Retinal pigment epithelial cell (primary cell): ENCODE results near the gene PRELID1.
"Not testable (repeated sequence)": the region's sequence is repeated elsewhere in the genome, so short reads cannot be mapped to it uniquely, and the experiment has no call there.

Experiments used
- DNase-seq: peaks from one replicate; pipeline ENCODE4 v3.0.0-alpha.2; 2010; ENCODE audit warnings: low read depth
- H3K4me3 ChIP-seq: 2 replicates; pipeline ENCODE4 v1.5.1; 2011; ENCODE audit warnings: mild to moderate bottlenecking, low read length, control low read depth, moderate library complexity
- TF ChIP-seq, protein P1 (sequence below): conservative IDR thresholded peaks from 2 replicates; pipeline ENCODE4 v1.5.1; 2011; ENCODE audit warnings: low read depth, low read length, control low read depth, inconsistent platforms

The PRELID1 gene, protein sequence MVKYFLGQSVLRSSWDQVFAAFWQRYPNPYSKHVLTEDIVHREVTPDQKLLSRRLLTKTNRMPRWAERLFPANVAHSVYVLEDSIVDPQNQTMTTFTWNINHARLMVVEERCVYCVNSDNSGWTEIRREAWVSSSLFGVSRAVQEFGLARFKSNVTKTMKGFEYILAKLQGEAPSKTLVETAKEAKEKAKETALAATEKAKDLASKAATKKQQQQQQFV

DNA sequence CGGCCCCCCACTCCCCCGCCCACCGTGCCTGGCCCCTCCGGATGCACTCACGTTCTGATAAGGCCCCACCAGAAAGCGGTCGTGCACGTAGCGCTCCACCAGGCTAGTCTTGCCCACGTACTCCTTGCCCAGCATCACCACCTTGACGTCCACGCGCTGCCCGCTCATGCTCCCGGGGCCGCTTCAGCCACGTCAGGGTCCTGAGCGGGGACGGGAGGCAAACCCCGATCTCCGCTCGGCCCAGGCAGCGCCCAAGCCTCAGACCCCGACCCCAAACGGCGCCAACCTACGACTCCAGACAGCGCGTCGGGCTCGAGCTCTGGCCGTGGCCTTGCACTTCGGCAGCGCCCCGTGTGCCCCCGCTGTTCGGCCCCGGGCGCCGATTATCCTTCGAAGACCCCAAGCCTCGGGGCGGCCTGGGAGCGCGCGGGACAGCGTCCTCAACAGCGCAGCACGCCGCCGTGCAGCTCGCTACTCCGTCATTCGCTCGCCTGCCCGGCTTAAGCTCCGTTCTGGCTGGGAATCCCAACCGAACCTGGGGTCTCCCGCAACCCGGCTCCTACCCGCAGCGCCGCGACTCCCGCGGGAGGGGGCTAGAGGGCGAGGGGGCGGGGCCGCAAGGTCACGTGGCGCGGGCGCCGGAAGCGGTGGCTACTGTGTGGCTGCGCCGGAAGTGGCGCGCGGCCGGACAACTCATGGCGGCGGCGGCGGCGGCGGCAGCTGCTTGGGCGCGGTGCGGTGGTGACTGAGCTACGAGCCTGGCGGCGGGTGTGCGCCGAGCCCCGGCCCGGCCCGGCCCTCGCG lies at the start of gene PRELID1, which contains the start of gene RAB24:
TSS of gene PRELID1 (plus strand) at position 679 of the 804 bp plus-strand sequence. CDS start 187 bp downstream, outside the sequence.
TSS of gene RAB24 (minus strand) at position 599 of the 804 bp plus-strand sequence. CDS start at position 168, 431 bp downstream.
- peak; percentile 27 for DNase-seq
- H3K4me3 ChIP-seq: peak within 1 kb of the TSS; percentile 98
- TF ChIP-seq, protein P1, sequence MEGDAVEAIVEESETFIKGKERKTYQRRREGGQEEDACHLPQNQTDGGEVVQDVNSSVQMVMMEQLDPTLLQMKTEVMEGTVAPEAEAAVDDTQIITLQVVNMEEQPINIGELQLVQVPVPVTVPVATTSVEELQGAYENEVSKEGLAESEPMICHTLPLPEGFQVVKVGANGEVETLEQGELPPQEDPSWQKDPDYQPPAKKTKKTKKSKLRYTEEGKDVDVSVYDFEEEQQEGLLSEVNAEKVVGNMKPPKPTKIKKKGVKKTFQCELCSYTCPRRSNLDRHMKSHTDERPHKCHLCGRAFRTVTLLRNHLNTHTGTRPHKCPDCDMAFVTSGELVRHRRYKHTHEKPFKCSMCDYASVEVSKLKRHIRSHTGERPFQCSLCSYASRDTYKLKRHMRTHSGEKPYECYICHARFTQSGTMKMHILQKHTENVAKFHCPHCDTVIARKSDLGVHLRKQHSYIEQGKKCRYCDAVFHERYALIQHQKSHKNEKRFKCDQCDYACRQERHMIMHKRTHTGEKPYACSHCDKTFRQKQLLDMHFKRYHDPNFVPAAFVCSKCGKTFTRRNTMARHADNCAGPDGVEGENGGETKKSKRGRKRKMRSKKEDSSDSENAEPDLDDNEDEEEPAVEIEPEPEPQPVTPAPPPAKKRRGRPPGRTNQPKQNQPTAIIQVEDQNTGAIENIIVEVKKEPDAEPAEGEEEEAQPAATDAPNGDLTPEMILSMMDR: no peak

DNA sequence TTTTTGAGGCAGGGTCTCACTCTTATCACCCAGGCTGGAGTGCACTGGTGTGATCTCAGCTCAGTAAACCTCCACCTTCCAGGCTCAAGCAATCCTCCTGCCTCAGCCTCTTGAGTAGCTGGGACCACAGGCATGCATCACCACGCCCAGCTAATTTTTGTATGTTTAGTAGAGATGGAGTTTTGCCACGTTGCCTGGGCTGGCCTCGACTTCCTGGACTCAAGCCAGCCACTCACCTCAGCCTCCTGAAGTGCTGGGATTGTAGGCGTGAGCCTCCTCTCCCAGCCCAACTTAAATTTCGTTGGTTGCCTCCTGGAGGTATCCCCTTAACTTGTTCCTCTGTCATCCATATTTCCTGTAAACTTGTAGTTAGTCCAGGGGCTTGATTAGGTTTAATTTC lies 47.3 kb upstream of the PRELID1 start:
- no peak for DNase-seq
- no peak overlapping the region for H3K4me3 ChIP-seq
- TF ChIP-seq, protein P1: no peak

DNA sequence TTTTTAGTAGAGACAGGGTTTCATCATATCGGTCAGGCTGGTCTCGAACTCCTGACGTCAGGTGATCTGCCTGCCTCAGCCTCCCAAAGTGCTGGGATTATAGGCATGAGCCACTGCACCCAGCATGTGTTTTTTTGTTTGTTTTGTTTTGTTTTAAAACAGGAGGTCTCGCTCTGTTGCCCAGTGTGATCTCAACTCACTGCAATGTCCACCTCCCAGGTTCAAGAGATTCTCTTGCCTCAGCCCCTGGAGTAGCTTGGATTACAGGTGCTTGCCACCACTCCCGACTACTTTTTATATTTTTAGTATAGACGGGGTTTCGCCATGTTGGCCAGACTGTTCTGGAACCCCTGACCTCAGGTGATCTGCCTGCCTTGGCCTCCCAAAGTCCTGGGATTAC lies 44.9 kb upstream of the PRELID1 start:
- not testable (repeated sequence) for H3K4me3 ChIP-seq, DNase-seq

DNA sequence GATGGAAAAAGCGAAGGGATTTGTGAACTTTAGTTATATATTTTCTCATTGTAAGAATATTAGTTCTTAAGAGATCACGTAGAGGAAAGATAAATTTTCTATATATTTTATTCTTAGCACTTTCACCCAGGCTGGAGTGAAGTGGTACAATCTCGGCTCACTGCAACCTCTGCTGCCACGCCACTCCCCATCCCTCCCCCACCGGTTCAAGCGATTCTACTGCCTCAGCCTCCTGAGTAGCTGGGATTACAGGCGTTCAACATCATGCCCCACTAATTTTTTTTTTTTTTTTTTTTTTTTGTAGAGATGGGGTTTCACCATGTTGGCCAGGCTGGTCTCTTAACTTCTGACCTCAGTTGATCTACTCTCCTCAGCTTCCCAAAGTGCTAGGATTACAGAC lies 42.6 kb upstream of the PRELID1 start:
- DNase-seq: no peak
- TF ChIP-seq, protein P1: no peak
- no peak overlapping the region for H3K4me3 ChIP-seq

DNA sequence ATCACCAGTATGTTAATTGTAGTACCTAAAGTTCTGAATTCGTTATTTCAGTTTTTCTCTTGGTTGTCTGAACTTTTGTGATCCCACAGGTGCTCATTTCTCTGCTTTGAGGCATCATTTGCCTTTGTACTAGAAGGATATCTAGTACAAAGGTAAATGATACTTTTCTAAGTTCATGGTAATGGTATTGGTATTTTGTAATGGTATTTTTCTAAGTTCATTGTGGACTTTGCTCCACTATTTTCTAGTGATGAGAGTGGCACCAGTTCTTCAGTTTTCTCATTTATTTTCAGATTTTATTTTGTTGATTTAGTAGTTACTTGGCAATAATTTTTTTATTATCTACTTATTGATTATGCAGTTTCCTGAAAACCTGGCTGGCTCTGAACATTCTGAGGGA lies 42.1 kb upstream of the PRELID1 start:
- TF ChIP-seq, protein P1: no peak

DNA sequence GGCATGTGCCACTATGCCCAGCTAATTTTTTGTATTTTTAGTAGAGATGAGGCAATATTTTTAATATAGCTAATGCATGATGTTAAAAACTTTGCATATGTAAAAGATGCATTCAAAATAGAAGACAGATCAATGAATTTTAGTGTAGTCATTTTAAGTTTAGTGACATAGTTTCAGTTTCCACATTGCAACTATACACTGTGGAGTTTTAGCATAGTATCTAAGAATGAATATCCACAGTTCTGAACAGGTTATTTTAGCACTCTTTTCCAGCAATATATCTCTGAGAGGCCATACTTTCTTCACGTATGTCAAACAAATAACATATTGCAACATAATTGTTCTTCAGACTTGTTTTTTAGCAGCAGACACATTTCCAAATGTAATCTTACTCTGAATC lies 39.4 kb upstream of the PRELID1 start:
- DNase-seq: no peak
- TF ChIP-seq, protein P1: no peak
- no peak overlapping the region for H3K4me3 ChIP-seq

More for the DNA sequence above, 42.1 kb upstream of the PRELID1 start:
- no peak for DNase-seq
- H3K4me3 ChIP-seq: no peak overlapping the region

DNA sequence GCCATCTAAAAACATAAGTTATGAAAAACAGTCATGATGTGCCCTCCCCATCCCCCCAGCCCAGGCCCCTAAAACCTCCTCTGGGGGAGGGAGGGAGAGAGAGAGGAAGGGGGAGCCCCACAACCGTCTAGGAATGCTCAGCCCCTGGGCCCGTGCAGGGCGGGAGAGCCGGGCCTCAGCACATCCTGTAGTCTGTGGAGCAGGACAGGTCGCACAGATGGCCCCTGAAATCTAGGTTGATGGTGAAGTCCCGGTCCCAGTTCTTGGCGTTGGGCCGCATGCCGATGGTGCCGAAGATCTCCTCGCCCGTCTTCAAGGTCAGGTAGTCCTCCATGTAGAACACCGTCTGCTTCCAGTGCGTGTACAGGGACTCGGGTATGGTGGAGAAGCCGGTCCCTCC lies 38.2 kb upstream of the PRELID1 start:
- DNase-seq: no peak
- TF ChIP-seq, protein P1: no peak
- H3K4me3 ChIP-seq: no peak overlapping the region
